IMR-90 (cell line): ENCODE data around the gene DNM2. TPM values are rescaled to one million over a fixed set of nuclear protein-coding genes. Genes with fewer than 3 reads are reported as not detected.

Experiments used
- ATAC-seq: fragments of 200-7000 bp; cut with Tn5 transposase; 2 replicates; pipeline ENCODE4 v1.9.1; 2020; ENCODE audit warnings: low read depth, mild to moderate bottlenecking, moderate library complexity
- BruUV-seq: library from RNA; stranded (reverse); fragments of 400-500 nt; replicated peaks from 2 replicates; lab custom pipeline; 2021; lab: Mats Ljungman, UMichigan
- CTCF ChIA-PET: fragments of 300-600 bp; formaldehyde crosslinking; extraction: SDS; loops from one replicate; lab custom pipeline; 2021; ENCODE audit warnings: antibody characterized with exemption; lab: Yijun Ruan, JAX
- POLR2A ChIA-PET: fragments of 300-600 bp; sonication (Branson Sonifier 250); formaldehyde crosslinking; loops from one replicate; lab custom pipeline; 2022; ENCODE audit warnings: antibody characterized with exemption; ENCODE audit not compliant: unreplicated experiment; lab: Charles Lee
- DNase-seq: peaks from one replicate; pipeline ENCODE4 v3.0.0; 2013
- H2AFZ ChIP-seq: replicated peaks from 2 replicates; pipeline ENCODE3; 2013; ENCODE audit warnings: low read length, mild to moderate bottlenecking; ENCODE audit not compliant: poor library complexity
- H2AK5ac ChIP-seq: 2 replicates; pipeline ENCODE4 v1.6.1; 2013; ENCODE audit warnings: low read depth, low read length, inconsistent platforms
- H2AK9ac ChIP-seq: replicated peaks from 2 replicates; pipeline ENCODE3; 2013; ENCODE audit warnings: mild to moderate bottlenecking, low read depth, low read length, moderate library complexity; ENCODE audit not compliant: poor library complexity
- H2BK120ac ChIP-seq: 2 replicates; pipeline ENCODE4 v1.6.1; 2013; ENCODE audit warnings: low read depth, low read length, inconsistent platforms
- H2BK15ac ChIP-seq: 3 replicates; pipeline ENCODE4 v1.6.1; 2013; ENCODE audit warnings: low read depth, low read length, inconsistent platforms
- H2BK20ac ChIP-seq: 2 replicates; pipeline ENCODE4 v1.6.1; 2013; ENCODE audit warnings: low read depth, mild to moderate bottlenecking, inconsistent platforms, low read length, moderate library complexity
- H2BK5ac ChIP-seq: 2 replicates; pipeline ENCODE4 v1.6.1; 2013; ENCODE audit warnings: mild to moderate bottlenecking, low read depth, low read length, inconsistent platforms; ENCODE audit not compliant: poor library complexity, severe bottlenecking
- H3K14ac ChIP-seq: replicated peaks from 2 replicates; pipeline ENCODE4 v1.6.1; 2013; ENCODE audit warnings: low read depth, low read length, inconsistent platforms
- H3K18ac ChIP-seq: 2 replicates; pipeline ENCODE4 v1.6.1; 2013; ENCODE audit warnings: low read depth, low read length, control low read depth
- H3K23ac ChIP-seq: 2 replicates; pipeline ENCODE4 v1.6.1; 2013; ENCODE audit warnings: low read depth, low read length, inconsistent platforms
- H3K27ac ChIP-seq: 2 replicates; pipeline ENCODE4 v1.5.1; 2013; ENCODE audit warnings: mild to moderate bottlenecking, control low read depth, low read length; ENCODE audit not compliant: insufficient read depth
- H3K27me3 ChIP-seq: 2 replicates; pipeline ENCODE4 v1.6.1; 2013; ENCODE audit warnings: low read length; ENCODE audit not compliant: control insufficient read depth, insufficient read depth
- H3K36me3 ChIP-seq: 2 replicates; pipeline ENCODE4 v1.6.1; 2013; ENCODE audit warnings: low read length, mixed read lengths; ENCODE audit not compliant: control insufficient read depth, insufficient read depth
- H3K4ac ChIP-seq: 2 replicates; pipeline ENCODE4 v1.6.1; 2013; ENCODE audit warnings: low read depth, low read length, inconsistent platforms
- H3K4me1 ChIP-seq: 2 replicates; pipeline ENCODE4 v1.6.1; 2013; ENCODE audit warnings: low read length, mixed read lengths; ENCODE audit not compliant: control insufficient read depth, insufficient read depth
- H3K4me2 ChIP-seq: 2 replicates; pipeline ENCODE4 v1.6.1; 2013; ENCODE audit warnings: low read depth, mild to moderate bottlenecking, control low read depth, low read length, moderate library complexity
- H3K4me3 ChIP-seq: 2 replicates; pipeline ENCODE4 v1.5.1; 2013; ENCODE audit warnings: low read depth, mild to moderate bottlenecking, control low read depth, low read length, moderate library complexity; ENCODE audit not compliant: insufficient read depth
- H3K56ac ChIP-seq: 2 replicates; pipeline ENCODE4 v1.6.1; 2013; ENCODE audit warnings: low read length, inconsistent platforms; ENCODE audit not compliant: insufficient read depth; ENCODE audit errors: extremely low read depth
- H3K79me1 ChIP-seq, 2 experiments: 2 replicates each; pipeline ENCODE4 v1.6.1; 2013; ENCODE audit warnings: low read length in 2 of 2, inconsistent platforms in 1 of 2, low read depth in 1 of 2
- H3K9ac ChIP-seq: 2 replicates; pipeline ENCODE4 v1.6.1; 2013; ENCODE audit warnings: low read depth, low read length, control low read depth
- H3K9me1 ChIP-seq: 2 replicates; pipeline ENCODE4 v1.6.1; 2013; ENCODE audit warnings: low read length, inconsistent platforms; ENCODE audit not compliant: insufficient read depth
- H3K9me3 ChIP-seq: 2 replicates; pipeline ENCODE4 v1.6.1; 2013; ENCODE audit warnings: low read length; ENCODE audit not compliant: control insufficient read depth, insufficient read depth
- H4K20me1 ChIP-seq: 2 replicates; pipeline ENCODE4 v1.6.1; 2013; ENCODE audit warnings: low read length, inconsistent platforms; ENCODE audit not compliant: insufficient read depth
- H4K5ac ChIP-seq: 2 replicates; pipeline ENCODE4 v1.6.1; 2013; ENCODE audit warnings: mild to moderate bottlenecking, low read depth, low read length, control low read depth
- H4K8ac ChIP-seq, 2 experiments: 2 replicates each; pipeline ENCODE4 v1.6.1; 2013; ENCODE audit warnings: low read depth in 2 of 2, low read length in 2 of 2, control low read depth in 1 of 2, inconsistent platforms in 1 of 2
- H4K91ac ChIP-seq: 2 replicates; pipeline ENCODE4 v1.6.1; 2013; ENCODE audit warnings: low read depth, low read length, inconsistent platforms; ENCODE audit not compliant: insufficient read depth
- BHLHE40 ChIP-seq: fragments of 150-350 bp; IDR thresholded peaks from 2 replicates; pipeline ENCODE4 v1.6.1; 2016; ENCODE audit warnings: mild to moderate bottlenecking, low read depth, low read length
- CEBPB ChIP-seq: IDR thresholded peaks from 2 replicates; pipeline ENCODE4 v1.6.1; 2012; ENCODE audit warnings: low read depth, low read length, improper control_type of control experiment
- CHD1 ChIP-seq: IDR thresholded peaks from 2 replicates; pipeline ENCODE4 v1.6.1; 2012; ENCODE audit warnings: low read depth, low read length, improper control_type of control experiment
- FOS ChIP-seq: fragments of 150-350 bp; IDR thresholded peaks from 2 replicates; pipeline ENCODE4 v1.6.1; 2016; ENCODE audit warnings: low read depth, low read length
- MAFK ChIP-seq: IDR thresholded peaks from 2 replicates; pipeline ENCODE4 v1.6.1; 2012; ENCODE audit warnings: low read depth, low read length, improper control_type of control experiment
- MAZ ChIP-seq: IDR thresholded peaks from 2 replicates; pipeline ENCODE4 v1.6.1; 2012; ENCODE audit warnings: low read depth, mild to moderate bottlenecking, low read length, improper control_type of control experiment, moderate library complexity, borderline replicate concordance
- MXI1 ChIP-seq: IDR thresholded peaks from 2 replicates; pipeline ENCODE4 v1.6.1; 2012; ENCODE audit warnings: low read depth, mild to moderate bottlenecking, low read length, moderate library complexity, borderline replicate concordance
- NFE2L2 ChIP-seq: fragments of 150-350 bp; IDR thresholded peaks from 2 replicates; pipeline ENCODE4 v1.6.1; 2016; ENCODE audit warnings: low read depth, mild to moderate bottlenecking, low read length
- POLR2A ChIP-seq: IDR thresholded peaks from 2 replicates; pipeline ENCODE4 v1.6.1; 2012; ENCODE audit warnings: mild to moderate bottlenecking, low read depth, low read length
- RAD21 ChIP-seq: IDR thresholded peaks from 2 replicates; pipeline ENCODE4 v1.6.1; 2012; ENCODE audit warnings: low read length, improper control_type of control experiment
- RCOR1 ChIP-seq: IDR thresholded peaks from 2 replicates; pipeline ENCODE4 v1.6.1; 2012; ENCODE audit warnings: mild to moderate bottlenecking, low read length, improper control_type of control experiment; ENCODE audit not compliant: insufficient replicate concordance
- RFX5 ChIP-seq: IDR thresholded peaks from 2 replicates; pipeline ENCODE4 v1.8.0; 2012; ENCODE audit warnings: low read depth, mild to moderate bottlenecking, low read length, moderate library complexity
- SMC3 ChIP-seq: fragments of 150-350 bp; IDR thresholded peaks from 2 replicates; pipeline ENCODE4 v1.6.1; 2016; ENCODE audit warnings: low read depth, mild to moderate bottlenecking, antibody characterized with exemption, low read length, moderate library complexity
- WGBS, 2 experiments: methylation state at CpG; one replicate each; pipeline versions ENCODE4 v1.1.5 to v1.1.7; 2013; ENCODE audit warnings: missing lambda C conversion rate in 2 of 2; ENCODE audit not compliant: insufficient read length in 1 of 2; ENCODE audit errors: extremely low coverage in 2 of 2; 5-methylcytosine and 5-hydroxymethylcytosine counted together
- dilution Hi-C: fragments of 300-500 bp; cut with HindIII; formaldehyde crosslinking; loops from one replicate; pipeline ENCODE4 v1.14.3; 2018; ENCODE audit warnings: low sequenced_read_pairs; ENCODE audit not compliant: unreplicated experiment
- in situ Hi-C: fragments of 300-500 bp; cut with MboI; formaldehyde crosslinking; loops from 3 replicates; pipeline ENCODE4 v1.14.3; 2019; ENCODE audit warnings: low sequenced_read_pairs, inconsistent platforms, mixed read lengths
- intact Hi-C: fragments of 100-400 bp; cut with micrococcal nuclease; formaldehyde crosslinking; loops from 2 replicates; pipeline ENCODE4 v1.10.0; 2022
- polyA plus RNA-seq, 3 experiments: library from polyadenylated mRNA; depleted of rRNA; stranded (reverse); fragments of >200 nt; gene quantifications; 2 replicates each; pipeline ENCODE4 v1.2.3, GENCODE V29; 2012; ENCODE audit warnings: low replicate concordance in 1 of 3
- total RNA-seq: library from RNA; depleted of rRNA; stranded (reverse); fragments of >200 nt; gene quantifications from 2 replicates; pipeline ENCODE4 v1.2.3, GENCODE V29; 2012
- TF ChIP-seq, protein P1 (sequence below): conservative IDR thresholded peaks from 2 replicates; pipeline ENCODE4 v1.5.1; 2012; ENCODE audit warnings: mild to moderate bottlenecking, low read depth, low read length, improper control_type of control experiment
- TF ChIP-seq, protein P2 (sequence below): fragments of 150-350 bp; IDR thresholded peaks from 2 replicates; pipeline ENCODE4 v1.6.1; 2017; ENCODE audit warnings: mild to moderate bottlenecking, antibody characterized with exemption, low read length, low read depth

Gene DNM2
- total and polyA plus RNA-seq, 2 of the 4 experiments (the other 2 are of a cell fraction): 55.6 to 74.2 TPM

DNA sequence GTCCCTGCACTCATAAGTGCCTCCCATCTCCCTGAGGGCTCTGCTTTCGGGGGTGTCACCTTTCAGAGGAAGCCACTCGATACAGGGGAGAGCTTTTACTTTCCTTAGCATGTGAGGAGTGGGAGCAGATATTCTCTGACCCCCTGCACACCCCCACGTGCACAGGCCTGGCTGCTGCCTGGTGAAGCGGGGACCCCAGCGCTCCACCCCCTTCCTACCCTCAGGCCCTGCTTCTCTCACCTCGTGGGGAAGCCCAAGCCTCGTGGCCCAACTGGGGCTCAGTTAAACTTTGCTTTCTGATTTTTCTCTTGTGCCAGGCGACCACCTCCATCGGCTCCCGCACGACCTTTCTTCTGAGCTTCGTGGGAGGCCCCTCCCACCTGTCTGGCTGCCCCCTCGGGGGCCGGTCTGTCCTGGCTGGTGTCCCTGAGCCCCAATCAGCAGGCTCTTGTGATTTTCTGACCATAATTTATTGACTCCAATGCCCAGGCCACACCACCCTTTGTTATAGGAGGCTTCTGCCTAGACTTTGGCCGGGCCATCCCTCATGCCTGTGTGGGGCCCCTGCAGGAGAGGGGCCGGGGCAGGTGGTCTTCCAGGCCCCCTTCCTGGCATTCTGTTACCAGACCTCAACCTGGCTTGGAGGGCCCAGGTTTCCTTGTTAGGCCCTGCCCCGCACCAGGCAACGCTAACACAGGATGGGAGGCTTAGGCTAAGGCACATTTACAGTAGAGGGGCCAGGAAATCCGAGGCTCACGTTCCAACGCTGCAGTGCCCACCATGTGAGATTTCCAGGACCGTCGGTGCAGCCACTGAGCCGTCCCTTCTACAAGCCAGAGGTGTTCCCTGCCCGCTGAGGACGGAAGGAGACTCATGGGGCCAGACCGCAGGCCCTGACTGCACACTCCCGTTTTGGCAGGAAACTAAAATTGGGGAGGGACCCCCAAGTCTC is 114.4 kb downstream of the DNM2 start:
- H4K5ac ChIP-seq: no peak overlapping the region
- H2BK20ac ChIP-seq: no peak overlapping the region
- no peak overlapping the region for H3K18ac ChIP-seq
- no peak for ATAC-seq
- no peak overlapping the region for H4K91ac ChIP-seq
- H3K23ac ChIP-seq: no peak overlapping the region
- no peak overlapping the region for H3K56ac ChIP-seq
- peaks cover 5% of the 10 kb centered on the region for H3K9me3 ChIP-seq
- H3K79me1 ChIP-seq: peaks cover 11 to 17% of the 10 kb centered on the region in 2 experiments; a peak in 3 of 4 replicates
- peaks cover 45% of the 10 kb centered on the region for H3K36me3 ChIP-seq
- no peak overlapping the region for H3K27ac ChIP-seq
- ChIA-PET POLR2A (no interaction called here), CTCF (no interaction called here)
- DNase-seq: no peak
- H3K27me3 ChIP-seq: no peaks in the 10 kb centered on the region
- dilution Hi-C loops: no loop called here
- H3K4me3 ChIP-seq: no peak overlapping the region
- H3K9me1 ChIP-seq: peaks cover 7% of the 10 kb centered on the region; the same call in 1 of the 2 replicates
- no peak overlapping the region for H2BK5ac ChIP-seq
- H3K4ac ChIP-seq: no peak overlapping the region
- H2AFZ ChIP-seq: no peak overlapping the region
- no peaks in the 10 kb centered on the region; the same call in 1 of the 2 replicates for H4K20me1 ChIP-seq
- 81% methylated on average over 10 of the region's 28 CpGs; no CpG with 5 or more reads in 1 of the 2 experiments for WGBS, 2 experiments
- no TSS peak for BruUV-seq
- H4K8ac ChIP-seq: no peak overlapping the region
- no peak overlapping the region for H3K14ac ChIP-seq
- H2BK120ac ChIP-seq: no peak overlapping the region
- intact Hi-C loops: no loop called here
- H3K9ac ChIP-seq: no peak overlapping the region
- H2BK15ac ChIP-seq: no peak overlapping the region
- no peak overlapping the region for H2AK5ac ChIP-seq
- H3K4me1 ChIP-seq: peaks cover 9% of the 10 kb centered on the region
- no peak overlapping the region for H2AK9ac ChIP-seq
- no peak overlapping the region for H3K4me2 ChIP-seq
- in situ Hi-C loops: no loop called here
- TF ChIP-seq CHD1: no peak
- TF ChIP-seq SMC3: no peak
- TF ChIP-seq, protein P1, sequence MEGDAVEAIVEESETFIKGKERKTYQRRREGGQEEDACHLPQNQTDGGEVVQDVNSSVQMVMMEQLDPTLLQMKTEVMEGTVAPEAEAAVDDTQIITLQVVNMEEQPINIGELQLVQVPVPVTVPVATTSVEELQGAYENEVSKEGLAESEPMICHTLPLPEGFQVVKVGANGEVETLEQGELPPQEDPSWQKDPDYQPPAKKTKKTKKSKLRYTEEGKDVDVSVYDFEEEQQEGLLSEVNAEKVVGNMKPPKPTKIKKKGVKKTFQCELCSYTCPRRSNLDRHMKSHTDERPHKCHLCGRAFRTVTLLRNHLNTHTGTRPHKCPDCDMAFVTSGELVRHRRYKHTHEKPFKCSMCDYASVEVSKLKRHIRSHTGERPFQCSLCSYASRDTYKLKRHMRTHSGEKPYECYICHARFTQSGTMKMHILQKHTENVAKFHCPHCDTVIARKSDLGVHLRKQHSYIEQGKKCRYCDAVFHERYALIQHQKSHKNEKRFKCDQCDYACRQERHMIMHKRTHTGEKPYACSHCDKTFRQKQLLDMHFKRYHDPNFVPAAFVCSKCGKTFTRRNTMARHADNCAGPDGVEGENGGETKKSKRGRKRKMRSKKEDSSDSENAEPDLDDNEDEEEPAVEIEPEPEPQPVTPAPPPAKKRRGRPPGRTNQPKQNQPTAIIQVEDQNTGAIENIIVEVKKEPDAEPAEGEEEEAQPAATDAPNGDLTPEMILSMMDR: no peak
- TF ChIP-seq BHLHE40: no peak
- TF ChIP-seq, protein P2, sequence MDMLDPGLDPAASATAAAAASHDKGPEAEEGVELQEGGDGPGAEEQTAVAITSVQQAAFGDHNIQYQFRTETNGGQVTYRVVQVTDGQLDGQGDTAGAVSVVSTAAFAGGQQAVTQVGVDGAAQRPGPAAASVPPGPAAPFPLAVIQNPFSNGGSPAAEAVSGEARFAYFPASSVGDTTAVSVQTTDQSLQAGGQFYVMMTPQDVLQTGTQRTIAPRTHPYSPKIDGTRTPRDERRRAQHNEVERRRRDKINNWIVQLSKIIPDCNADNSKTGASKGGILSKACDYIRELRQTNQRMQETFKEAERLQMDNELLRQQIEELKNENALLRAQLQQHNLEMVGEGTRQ: no peak
- TF ChIP-seq RFX5: no peak
- no peak for TF ChIP-seq MAFK
- no peak for TF ChIP-seq RAD21
- TF ChIP-seq MAZ: no peak
- no peak for TF ChIP-seq NFE2L2
- no peak for TF ChIP-seq FOS
- no peak for TF ChIP-seq RCOR1
- no peak for TF ChIP-seq POLR2A
- TF ChIP-seq MXI1: no peak
- no peak for TF ChIP-seq CEBPB
